ENCODE results near the gene DACH2.

- TF ChIP-seq POLR2A (IDR thresholded peaks at IDR 0.05) (no peak), POLR2AphosphoS5 (IDR thresholded peaks at IDR 0.05) (no peak)
- TF ChIP-seq, protein P1, sequence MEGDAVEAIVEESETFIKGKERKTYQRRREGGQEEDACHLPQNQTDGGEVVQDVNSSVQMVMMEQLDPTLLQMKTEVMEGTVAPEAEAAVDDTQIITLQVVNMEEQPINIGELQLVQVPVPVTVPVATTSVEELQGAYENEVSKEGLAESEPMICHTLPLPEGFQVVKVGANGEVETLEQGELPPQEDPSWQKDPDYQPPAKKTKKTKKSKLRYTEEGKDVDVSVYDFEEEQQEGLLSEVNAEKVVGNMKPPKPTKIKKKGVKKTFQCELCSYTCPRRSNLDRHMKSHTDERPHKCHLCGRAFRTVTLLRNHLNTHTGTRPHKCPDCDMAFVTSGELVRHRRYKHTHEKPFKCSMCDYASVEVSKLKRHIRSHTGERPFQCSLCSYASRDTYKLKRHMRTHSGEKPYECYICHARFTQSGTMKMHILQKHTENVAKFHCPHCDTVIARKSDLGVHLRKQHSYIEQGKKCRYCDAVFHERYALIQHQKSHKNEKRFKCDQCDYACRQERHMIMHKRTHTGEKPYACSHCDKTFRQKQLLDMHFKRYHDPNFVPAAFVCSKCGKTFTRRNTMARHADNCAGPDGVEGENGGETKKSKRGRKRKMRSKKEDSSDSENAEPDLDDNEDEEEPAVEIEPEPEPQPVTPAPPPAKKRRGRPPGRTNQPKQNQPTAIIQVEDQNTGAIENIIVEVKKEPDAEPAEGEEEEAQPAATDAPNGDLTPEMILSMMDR (IDR thresholded peaks at IDR 0.05) = no peak
Observed at GRCh38 chrX:86197815-86198214, 49.6 kb downstream of the DACH2 start.

Measured in prostate gland (tissue), 2 donors.